GM12891 (cell line): ENCODE data around the gene EDN1.

Source experiments
- POLR2A ChIP-seq: IDR thresholded peaks from 2 replicates; pipeline ENCODE4 v1.6.1; 2011; ENCODE audit warnings: low read depth, low read length, control low read depth
- POLR2AphosphoS5 ChIP-seq: IDR thresholded peaks from 2 replicates; pipeline ENCODE4 v1.6.1; 2011; ENCODE audit warnings: low read depth, low read length, control low read depth
- POU2F2 ChIP-seq: IDR thresholded peaks from 2 replicates; pipeline ENCODE4 v1.6.1; 2011; ENCODE audit warnings: low read depth, mild to moderate bottlenecking, control low read depth, low read length, moderate library complexity
- TAF1 ChIP-seq: IDR thresholded peaks from 2 replicates; pipeline ENCODE4 v1.6.1; 2011; ENCODE audit warnings: low read depth, low read length, control low read depth

GRCh38 chr6:12254210-12254609, 36.0 kb upstream of the EDN1 start:
- no peak for TF ChIP-seq POLR2A
- no peak for TF ChIP-seq POU2F2
- TF ChIP-seq TAF1: no peak
- no peak for TF ChIP-seq POLR2AphosphoS5
